Muscle layer of colon (tissue), 2 donors: Measurements from ENCODE around the gene ZNF467.

Experiments used
- H3K27ac ChIP-seq: one replicate; pipeline ENCODE4 v1.7.0; 2013; ENCODE audit warnings: low read depth, mild to moderate bottlenecking, low read length, moderate library complexity
- H3K27me3 ChIP-seq, 2 donors: one replicate each; pipeline ENCODE4 v1.7.0; 2013; ENCODE audit warnings: low read length in 2 of 2, mild to moderate bottlenecking in 2 of 2; ENCODE audit not compliant: insufficient read depth in 2 of 2, control insufficient read depth in 1 of 2
- H3K36me3 ChIP-seq: one replicate; pipeline ENCODE4 v1.7.0; 2013; ENCODE audit warnings: mild to moderate bottlenecking, low read length; ENCODE audit not compliant: insufficient read depth
- H3K4me1 ChIP-seq: one replicate; pipeline ENCODE4 v1.7.0; 2013; ENCODE audit warnings: mild to moderate bottlenecking, low read length; ENCODE audit not compliant: insufficient read depth
- H3K4me3 ChIP-seq, 2 donors: one replicate each; pipeline ENCODE4 v1.7.0; 2013; ENCODE audit warnings: low read length in 2 of 2, low read depth in 1 of 2, mild to moderate bottlenecking in 1 of 2, moderate library complexity in 1 of 2
- H3K9ac ChIP-seq: one replicate; pipeline ENCODE4 v1.7.0; 2013; ENCODE audit warnings: low read length
- H3K9me3 ChIP-seq: one replicate; pipeline ENCODE4 v1.7.0; 2013; ENCODE audit warnings: mild to moderate bottlenecking, low read length
- donor health status: abdominal sarcoma.
- donor health status: Adenocarcinoma of cecum.

ZNF467 gene

GRCh38 chr7:149804106-149804505 is 30.7 kb upstream of the ZNF467 start:
- H3K9me3 ChIP-seq, result no peaks in the 10 kb centered on the region
- no peaks in the 10 kb centered on the region for H3K36me3 ChIP-seq
- H3K4me3 ChIP-seq, result no peak overlapping the region
- H3K9ac ChIP-seq, result no peak overlapping the region
- H3K27ac ChIP-seq, result no peak overlapping the region
- no peaks in the 10 kb centered on the region for H3K4me1 ChIP-seq
- no peaks in the 10 kb centered on the region for H3K27me3 ChIP-seq

GRCh38 chr7:149803551-149804074 is 30.2 kb upstream of the ZNF467 start:
- Histone ChIP-seq H3K36me3 (no peaks in the 10 kb centered on the region), H3K9me3 (no peaks in the 10 kb centered on the region), H3K27me3 (no peaks in the 10 kb centered on the region), H3K27ac (no peak overlapping the region), H3K4me3 (no peak overlapping the region), H3K4me1 (no peaks in the 10 kb centered on the region), H3K9ac (no peak overlapping the region)

GRCh38 chr7:149802966-149803365 is 29.6 kb upstream of the ZNF467 start:
- no peaks in the 10 kb centered on the region for H3K9me3 ChIP-seq
- H3K27ac ChIP-seq, result no peak overlapping the region
- H3K4me1 ChIP-seq, result no peaks in the 10 kb centered on the region
- H3K9ac ChIP-seq, result no peak overlapping the region
- no peak overlapping the region for H3K4me3 ChIP-seq
- H3K36me3 ChIP-seq, result no peaks in the 10 kb centered on the region
- no peaks in the 10 kb centered on the region for H3K27me3 ChIP-seq

- no peak overlapping the region for H3K27ac ChIP-seq
- H3K36me3 ChIP-seq, result no peaks in the 10 kb centered on the region
- H3K9ac ChIP-seq, result no peak overlapping the region
- H3K9me3 ChIP-seq, result no peaks in the 10 kb centered on the region
- H3K4me1 ChIP-seq, result no peaks in the 10 kb centered on the region
- H3K27me3 ChIP-seq, result no peaks in the 10 kb centered on the region
- H3K4me3 ChIP-seq, result no peak overlapping the region
These were observed 28.4 kb upstream of the ZNF467 start for GRCh38 chr7:149801816-149802215.

- no peak overlapping the region for H3K9ac ChIP-seq
- no peaks in the 10 kb centered on the region for H3K4me1 ChIP-seq
- no peaks in the 10 kb centered on the region for H3K27me3 ChIP-seq
- H3K9me3 ChIP-seq, result no peaks in the 10 kb centered on the region
- H3K27ac ChIP-seq, result no peak overlapping the region
- H3K36me3 ChIP-seq, result no peaks in the 10 kb centered on the region
- no peak overlapping the region for H3K4me3 ChIP-seq
These were observed 27.7 kb upstream of the ZNF467 start for GRCh38 chr7:149801002-149801566.

GRCh38 chr7:149800169-149800555 is 26.8 kb upstream of the ZNF467 start:
- Histone ChIP-seq H3K27ac (no peak overlapping the region), H3K9ac (no peak overlapping the region), H3K4me1 (no peaks in the 10 kb centered on the region), H3K4me3 (no peak overlapping the region), H3K36me3 (no peaks in the 10 kb centered on the region), H3K9me3 (no peaks in the 10 kb centered on the region), H3K27me3 (no peaks in the 10 kb centered on the region)

GRCh38 chr7:149799397-149800168 is 26.2 kb upstream of the ZNF467 start:
- Histone ChIP-seq H3K9me3 (no peaks in the 10 kb centered on the region), H3K4me3 (no peak overlapping the region), H3K9ac (no peak overlapping the region), H3K27me3 (no peaks in the 10 kb centered on the region), H3K27ac (no peak overlapping the region), H3K4me1 (no peaks in the 10 kb centered on the region), H3K36me3 (no peaks in the 10 kb centered on the region)

- Histone ChIP-seq H3K9me3 (no peaks in the 10 kb centered on the region), H3K36me3 (no peaks in the 10 kb centered on the region), H3K27ac (no peak overlapping the region), H3K4me1 (no peaks in the 10 kb centered on the region), H3K9ac (no peak overlapping the region), H3K27me3 (no peaks in the 10 kb centered on the region), H3K4me3 (no peak overlapping the region)
These were observed 24.4 kb upstream of the ZNF467 start for GRCh38 chr7:149797771-149798170.

GRCh38 chr7:149796287-149796860 is 23.0 kb upstream of the ZNF467 start:
- H3K27me3 ChIP-seq, result no peaks in the 10 kb centered on the region
- H3K4me3 ChIP-seq, result no peak overlapping the region
- no peak overlapping the region for H3K9ac ChIP-seq
- no peak overlapping the region for H3K27ac ChIP-seq
- no peaks in the 10 kb centered on the region for H3K36me3 ChIP-seq
- no peaks in the 10 kb centered on the region for H3K9me3 ChIP-seq
- H3K4me1 ChIP-seq, result no peaks in the 10 kb centered on the region

GRCh38 chr7:149795126-149795525 is 21.7 kb upstream of the ZNF467 start:
- Histone ChIP-seq H3K27ac (no peak overlapping the region), H3K9me3 (no peaks in the 10 kb centered on the region), H3K36me3 (no peaks in the 10 kb centered on the region), H3K9ac (no peak overlapping the region), H3K4me1 (no peaks in the 10 kb centered on the region), H3K27me3 (peaks cover 0 to 12% of the 10 kb centered on the region in 2 donors), H3K4me3 (no peak overlapping the region)

- no peaks in the 10 kb centered on the region for H3K4me1 ChIP-seq
These were observed 21.3 kb upstream of the ZNF467 start for GRCh38 chr7:149794661-149795060.

More at GRCh38 chr7:149794661-149795060, 21.3 kb upstream of the ZNF467 start:
- no peaks in the 10 kb centered on the region for H3K36me3 ChIP-seq
- H3K27ac ChIP-seq, result no peak overlapping the region
- H3K4me3 ChIP-seq, result no peak overlapping the region
- peaks cover 0 to 16% of the 10 kb centered on the region in 2 donors for H3K27me3 ChIP-seq
- no peaks in the 10 kb centered on the region for H3K9me3 ChIP-seq
- H3K9ac ChIP-seq, result no peak overlapping the region
